Measurements from ENCODE around the gene NR1H4.

Gene NR1H4

DNA sequence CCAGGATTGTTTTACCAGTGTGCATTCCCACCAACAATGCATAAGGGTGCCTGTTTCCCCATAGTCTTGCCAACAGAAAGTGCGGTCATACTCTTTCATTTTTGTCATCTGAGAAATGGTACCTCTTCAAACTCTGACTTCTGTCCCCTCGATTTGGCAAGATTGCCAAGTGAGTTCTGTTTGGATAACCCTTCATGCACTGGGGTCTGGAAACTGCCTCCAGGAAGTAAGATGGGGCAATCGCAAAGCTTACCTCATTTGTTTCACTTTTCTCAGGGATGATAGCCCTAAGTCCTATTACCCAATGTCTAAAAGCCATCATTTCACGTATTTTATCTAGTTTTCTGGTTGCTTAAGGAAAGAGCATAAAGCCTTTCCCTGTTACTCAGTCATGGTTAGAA lies 28.6 kb upstream of the NR1H4 start:
- no peak overlapping the region for H3K27ac ChIP-seq (ENCODE audit: low read depth, low read length)
- H3K4me3 ChIP-seq (ENCODE audit: low read depth, low read length), result no peak overlapping the region
- H3K27me3 ChIP-seq (ENCODE audit: control insufficient read depth, insufficient read depth, low read length), result no peaks in the 10 kb centered on the region
- H3K9ac ChIP-seq (ENCODE audit: low read depth, low read length), result no peak overlapping the region
- no peaks in the 10 kb centered on the region for H3K36me3 ChIP-seq (ENCODE audit: control insufficient read depth, insufficient read depth, low read length)
- H3K4me1 ChIP-seq (ENCODE audit: control insufficient read depth, insufficient read depth, low read length), result peaks cover 6% of the 10 kb centered on the region
- no peaks in the 10 kb centered on the region for H3K9me3 ChIP-seq (ENCODE audit: control insufficient read depth, insufficient read depth, low read length)

DNA sequence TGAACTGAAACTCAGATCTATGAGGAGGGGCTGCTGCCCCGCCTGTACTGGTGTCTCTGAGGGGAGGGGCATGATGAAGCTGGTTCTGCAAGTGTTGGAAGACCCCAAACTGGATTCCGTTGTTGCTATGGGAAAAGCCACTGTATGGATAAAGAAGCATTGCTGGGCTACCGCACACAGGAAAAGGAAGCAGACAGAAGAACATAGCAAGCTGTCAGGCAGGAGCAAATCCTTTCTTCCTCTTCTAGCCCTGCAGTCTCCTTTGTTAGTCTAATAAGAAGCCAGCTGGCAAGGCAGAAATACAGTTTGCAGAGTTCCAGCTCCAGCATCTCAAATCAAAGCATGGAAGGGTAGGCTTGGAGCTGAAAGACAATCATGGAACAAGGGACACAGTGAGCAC lies 26.3 kb upstream of the NR1H4 start:
- Histone ChIP-seq H3K36me3 (ENCODE audit: control insufficient read depth, insufficient read depth, low read length) (no peaks in the 10 kb centered on the region), H3K4me1 (ENCODE audit: control insufficient read depth, insufficient read depth, low read length) (peaks cover 6% of the 10 kb centered on the region), H3K9me3 (ENCODE audit: control insufficient read depth, insufficient read depth, low read length) (no peaks in the 10 kb centered on the region), H3K4me3 (ENCODE audit: low read depth, low read length) (no peak overlapping the region), H3K9ac (ENCODE audit: low read depth, low read length) (no peak overlapping the region), H3K27me3 (ENCODE audit: control insufficient read depth, insufficient read depth, low read length) (no peaks in the 10 kb centered on the region), H3K27ac (ENCODE audit: low read depth, low read length) (no peak overlapping the region)

DNA sequence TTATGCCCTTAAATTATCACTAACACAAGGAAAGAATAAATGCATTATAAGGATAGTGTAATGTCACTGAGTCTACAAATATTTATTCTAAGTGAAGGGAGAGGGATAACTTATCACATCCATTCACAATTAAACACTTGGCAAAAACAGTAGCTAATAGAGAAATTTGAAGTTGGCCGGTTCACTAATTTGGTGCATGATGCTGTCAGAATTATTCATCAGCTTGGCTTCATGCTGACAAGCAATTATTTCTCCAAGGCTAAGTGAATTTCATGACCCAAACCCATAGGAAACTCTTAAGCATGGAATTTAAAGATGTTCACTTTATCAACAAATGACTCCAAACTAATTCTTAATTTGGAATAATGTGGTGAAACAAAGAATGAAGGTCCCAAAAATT lies 25.0 kb upstream of the NR1H4 start:
- Histone ChIP-seq H3K36me3 (ENCODE audit: control insufficient read depth, insufficient read depth, low read length) (no peaks in the 10 kb centered on the region), H3K27me3 (ENCODE audit: control insufficient read depth, insufficient read depth, low read length) (no peaks in the 10 kb centered on the region), H3K9ac (ENCODE audit: low read depth, low read length) (no peak overlapping the region), H3K4me1 (ENCODE audit: control insufficient read depth, insufficient read depth, low read length) (peaks cover 6% of the 10 kb centered on the region), H3K9me3 (ENCODE audit: control insufficient read depth, insufficient read depth, low read length) (no peaks in the 10 kb centered on the region), H3K27ac (ENCODE audit: low read depth, low read length) (no peak overlapping the region), H3K4me3 (ENCODE audit: low read depth, low read length) (no peak overlapping the region)

DNA sequence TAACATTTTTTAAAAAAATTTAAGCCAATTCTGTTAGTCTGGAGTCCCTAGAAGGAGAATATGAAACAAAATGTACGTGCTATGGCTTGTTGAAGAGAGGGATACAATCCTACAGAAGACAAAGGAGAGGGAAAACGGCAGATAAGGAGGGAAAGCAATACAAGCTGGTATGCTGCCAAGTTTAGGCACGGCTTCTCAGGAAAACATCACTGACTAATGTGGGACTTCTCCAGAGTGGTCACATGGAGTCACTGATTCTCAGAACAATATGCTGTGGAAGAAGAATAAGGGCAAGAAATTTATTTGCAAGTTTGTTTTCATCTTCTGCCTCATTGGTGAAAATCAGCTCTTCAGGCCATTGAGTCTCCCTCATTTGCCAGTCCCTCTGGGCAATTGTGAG lies 22.9 kb upstream of the NR1H4 start:
- Histone ChIP-seq H3K9me3 (ENCODE audit: control insufficient read depth, insufficient read depth, low read length) (no peaks in the 10 kb centered on the region), H3K4me3 (ENCODE audit: low read depth, low read length) (no peak overlapping the region), H3K36me3 (ENCODE audit: control insufficient read depth, insufficient read depth, low read length) (no peaks in the 10 kb centered on the region), H3K9ac (ENCODE audit: low read depth, low read length) (no peak overlapping the region), H3K27me3 (ENCODE audit: control insufficient read depth, insufficient read depth, low read length) (no peaks in the 10 kb centered on the region), H3K4me1 (ENCODE audit: control insufficient read depth, insufficient read depth, low read length) (peaks cover 6% of the 10 kb centered on the region), H3K27ac (ENCODE audit: low read depth, low read length) (no peak overlapping the region)

DNA sequence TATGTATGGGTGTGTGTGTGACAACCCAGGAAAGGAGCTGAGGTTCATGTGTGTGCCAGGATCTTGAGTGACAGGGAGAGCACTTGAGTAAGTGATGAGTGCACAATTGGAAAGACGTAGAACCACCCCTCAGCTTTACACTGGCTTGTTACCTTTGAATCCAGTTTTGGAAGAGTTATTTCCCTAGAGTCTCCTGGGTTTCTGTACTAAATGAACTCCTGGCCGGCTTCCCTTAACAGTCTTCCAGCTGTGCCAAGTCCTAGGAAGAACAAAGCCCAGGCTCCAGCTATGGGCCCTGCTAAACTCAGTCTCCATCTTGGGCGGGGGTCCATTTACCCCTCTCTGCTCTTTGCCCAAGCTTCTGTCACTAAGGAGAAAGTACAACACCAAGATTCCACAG lies 19.7 kb upstream of the NR1H4 start:
- H3K4me1 ChIP-seq (ENCODE audit: control insufficient read depth, insufficient read depth, low read length), result no peaks in the 10 kb centered on the region
- H3K27me3 ChIP-seq (ENCODE audit: control insufficient read depth, insufficient read depth, low read length), result no peaks in the 10 kb centered on the region
- no peaks in the 10 kb centered on the region for H3K36me3 ChIP-seq (ENCODE audit: control insufficient read depth, insufficient read depth, low read length)
- H3K9ac ChIP-seq (ENCODE audit: low read depth, low read length), result no peak overlapping the region
- no peaks in the 10 kb centered on the region for H3K9me3 ChIP-seq (ENCODE audit: control insufficient read depth, insufficient read depth, low read length)
- no peak overlapping the region for H3K27ac ChIP-seq (ENCODE audit: low read depth, low read length)
- no peak overlapping the region for H3K4me3 ChIP-seq (ENCODE audit: low read depth, low read length)

DNA sequence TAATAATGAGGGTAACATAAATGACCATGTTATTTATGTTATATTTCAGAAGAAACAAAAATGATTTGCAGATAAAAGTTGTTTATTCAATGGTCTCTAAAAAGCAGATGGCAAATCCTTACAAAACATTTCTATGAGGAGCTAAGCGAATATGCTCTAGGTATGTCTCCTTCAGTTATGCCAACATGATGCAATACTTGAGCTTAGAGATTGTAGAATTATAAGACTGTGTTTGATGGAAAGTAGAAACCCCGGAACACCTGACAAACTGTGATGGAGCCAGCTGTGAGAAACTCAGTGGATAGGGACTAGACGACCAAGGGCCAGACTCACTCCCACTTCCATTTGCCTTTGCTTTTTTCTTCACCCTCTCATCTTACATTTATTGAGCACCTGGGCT lies 17.8 kb upstream of the NR1H4 start:
- Histone ChIP-seq H3K9ac (ENCODE audit: low read depth, low read length) (no peak overlapping the region), H3K27me3 (ENCODE audit: control insufficient read depth, insufficient read depth, low read length) (no peaks in the 10 kb centered on the region), H3K27ac (ENCODE audit: low read depth, low read length) (no peak overlapping the region), H3K9me3 (ENCODE audit: control insufficient read depth, insufficient read depth, low read length) (no peaks in the 10 kb centered on the region), H3K36me3 (ENCODE audit: control insufficient read depth, insufficient read depth, low read length) (no peaks in the 10 kb centered on the region), H3K4me3 (ENCODE audit: low read depth, low read length) (no peak overlapping the region), H3K4me1 (ENCODE audit: control insufficient read depth, insufficient read depth, low read length) (0 out of 2 replicates have a peak, but pooled peaks cover 9% of the 10 kb centered on the region)

DNA sequence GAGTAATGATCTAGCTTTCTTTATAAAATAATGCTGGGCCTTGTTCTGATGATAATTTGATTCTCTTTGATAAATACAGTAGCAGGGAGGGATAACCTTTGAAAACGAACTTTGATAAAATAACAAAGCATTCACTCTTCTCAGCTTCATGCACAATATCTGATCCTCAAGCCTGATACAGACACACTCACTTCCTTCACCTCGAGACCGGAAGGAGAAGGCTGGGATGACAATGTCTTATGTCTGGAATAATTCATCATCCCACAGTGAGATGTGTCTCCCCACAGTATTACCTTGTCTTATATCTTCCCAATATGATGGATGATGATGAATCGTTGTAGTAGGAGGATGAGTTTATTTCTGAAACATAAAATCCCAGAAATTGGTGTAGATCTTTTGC lies 15.5 kb upstream of the NR1H4 start:
- Histone ChIP-seq H3K27ac (ENCODE audit: low read depth, low read length) (no peak overlapping the region), H3K4me3 (ENCODE audit: low read depth, low read length) (no peak overlapping the region), H3K9me3 (ENCODE audit: control insufficient read depth, insufficient read depth, low read length) (no peaks in the 10 kb centered on the region), H3K9ac (ENCODE audit: low read depth, low read length) (no peak overlapping the region), H3K27me3 (ENCODE audit: control insufficient read depth, insufficient read depth, low read length) (no peaks in the 10 kb centered on the region), H3K4me1 (ENCODE audit: control insufficient read depth, insufficient read depth, low read length) (0 out of 2 replicates have a peak, but pooled peaks cover 9% of the 10 kb centered on the region), H3K36me3 (ENCODE audit: control insufficient read depth, insufficient read depth, low read length) (no peaks in the 10 kb centered on the region)

DNA sequence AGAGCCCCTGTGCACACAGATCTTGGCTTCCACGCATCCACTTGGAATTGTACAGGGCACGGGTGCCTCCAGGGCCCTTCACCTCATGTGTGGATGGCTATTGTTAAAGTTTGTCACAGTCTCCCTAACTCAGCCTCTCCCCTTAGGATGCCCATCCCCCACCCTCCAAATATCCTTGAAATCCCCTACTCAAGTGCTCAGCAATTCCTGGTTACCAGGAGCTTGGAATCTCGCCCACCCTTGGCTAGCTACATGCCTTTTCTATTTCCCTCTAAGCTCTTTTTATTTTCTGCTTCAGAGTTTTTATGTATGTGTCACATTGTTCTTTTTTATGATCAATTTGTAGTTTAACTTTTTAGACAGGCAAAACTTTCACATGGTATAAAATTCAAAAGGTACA lies 13.0 kb upstream of the NR1H4 start:
- H3K9ac ChIP-seq (ENCODE audit: low read depth, low read length), result no peak overlapping the region
- 0 out of 2 replicates have a peak, but pooled peaks cover 13% of the 10 kb centered on the region for H3K4me1 ChIP-seq (ENCODE audit: control insufficient read depth, insufficient read depth, low read length)
- no peak overlapping the region for H3K27ac ChIP-seq (ENCODE audit: low read depth, low read length)
- H3K9me3 ChIP-seq (ENCODE audit: control insufficient read depth, insufficient read depth, low read length), result no peaks in the 10 kb centered on the region
- no peak overlapping the region for H3K4me3 ChIP-seq (ENCODE audit: low read depth, low read length)
- no peaks in the 10 kb centered on the region for H3K27me3 ChIP-seq (ENCODE audit: control insufficient read depth, insufficient read depth, low read length)
- no peaks in the 10 kb centered on the region for H3K36me3 ChIP-seq (ENCODE audit: control insufficient read depth, insufficient read depth, low read length)

DNA sequence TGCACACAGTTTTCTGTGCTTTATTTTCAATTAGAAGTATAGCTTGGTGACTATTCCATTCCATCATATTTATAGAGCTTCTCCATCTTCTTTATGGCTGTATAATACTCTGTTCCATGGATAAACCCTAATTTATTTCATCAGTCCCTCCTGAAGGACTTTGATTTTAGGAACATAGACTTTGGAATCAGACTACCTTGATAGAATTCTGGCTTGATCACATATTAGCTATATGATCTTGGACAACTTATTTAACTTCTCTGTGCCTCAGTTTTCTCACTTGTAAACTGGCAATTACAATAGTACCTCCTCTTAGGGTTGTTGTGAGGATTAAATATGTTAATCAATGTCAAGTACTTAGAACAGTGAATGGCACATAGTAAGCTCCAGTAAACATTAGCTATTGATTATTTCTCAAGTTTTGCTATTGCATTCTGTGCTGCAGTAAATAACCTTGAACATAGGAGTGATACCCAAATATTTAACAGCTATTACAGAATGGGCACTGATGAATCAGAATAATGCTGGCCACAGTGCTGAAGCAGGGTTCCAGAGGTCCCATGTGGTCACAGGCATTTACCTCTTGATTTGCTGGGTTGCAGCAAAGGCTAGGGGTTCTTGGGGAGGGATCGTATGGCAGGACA lies 12.2 kb upstream of the NR1H4 start:
- Histone ChIP-seq H3K4me3 (ENCODE audit: low read depth, low read length) (no peak overlapping the region), H3K27me3 (ENCODE audit: control insufficient read depth, insufficient read depth, low read length) (no peaks in the 10 kb centered on the region), H3K9ac (ENCODE audit: low read depth, low read length) (no peak overlapping the region), H3K36me3 (ENCODE audit: control insufficient read depth, insufficient read depth, low read length) (no peaks in the 10 kb centered on the region), H3K9me3 (ENCODE audit: control insufficient read depth, insufficient read depth, low read length) (no peaks in the 10 kb centered on the region), H3K27ac (ENCODE audit: low read depth, low read length) (no peak overlapping the region), H3K4me1 (ENCODE audit: control insufficient read depth, insufficient read depth, low read length) (0 out of 2 replicates have a peak, but pooled peaks cover 13% of the 10 kb centered on the region)

DNA sequence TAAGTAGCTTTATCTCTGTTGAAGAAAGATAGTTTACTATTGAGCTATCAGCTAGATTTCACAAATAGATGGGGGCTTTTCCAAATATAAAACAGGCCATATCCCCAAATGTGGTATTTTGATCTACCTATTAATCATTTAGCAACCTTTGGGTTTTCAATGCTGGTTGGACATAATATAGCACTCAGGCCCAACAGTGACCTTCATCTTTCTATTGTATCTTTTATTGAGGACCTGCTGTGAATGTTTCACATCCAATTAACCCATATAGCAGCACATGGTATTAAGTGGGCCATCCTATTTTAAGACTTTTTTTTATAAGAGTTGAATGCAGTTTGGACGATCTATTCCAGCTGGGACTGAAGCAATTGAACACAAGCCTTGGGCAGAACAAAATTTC lies 10.0 kb upstream of the NR1H4 start:
- Histone ChIP-seq H3K4me1 (ENCODE audit: control insufficient read depth, insufficient read depth, low read length) (peaks cover 22% of the 10 kb centered on the region), H3K9me3 (ENCODE audit: control insufficient read depth, insufficient read depth, low read length) (no peaks in the 10 kb centered on the region), H3K4me3 (ENCODE audit: low read depth, low read length) (no peak overlapping the region), H3K9ac (ENCODE audit: low read depth, low read length) (no peak overlapping the region), H3K27me3 (ENCODE audit: control insufficient read depth, insufficient read depth, low read length) (no peaks in the 10 kb centered on the region), H3K36me3 (ENCODE audit: control insufficient read depth, insufficient read depth, low read length) (no peaks in the 10 kb centered on the region), H3K27ac (ENCODE audit: low read depth, low read length) (no peak overlapping the region)

DNA sequence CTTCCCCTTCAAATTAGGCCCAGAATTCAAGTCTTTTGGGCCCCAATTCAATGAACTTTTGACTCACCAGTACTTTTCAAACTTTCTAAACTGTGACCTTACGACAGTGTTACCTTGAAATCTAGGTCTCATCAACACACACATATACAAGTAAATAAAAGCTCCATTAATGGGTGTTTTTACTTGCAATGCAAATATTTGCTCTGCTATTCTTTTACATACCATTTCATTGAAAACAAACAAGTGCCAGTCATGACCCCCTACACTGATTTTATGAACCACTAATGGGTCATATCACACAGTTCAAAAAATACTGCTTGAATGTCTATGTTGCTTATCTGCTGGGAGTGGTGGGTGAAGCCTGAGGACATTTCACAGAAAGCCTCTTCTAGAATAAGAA lies 9.1 kb upstream of the NR1H4 start:
- H3K27ac ChIP-seq (ENCODE audit: low read depth, low read length), result no peak overlapping the region
- H3K36me3 ChIP-seq (ENCODE audit: control insufficient read depth, insufficient read depth, low read length), result no peaks in the 10 kb centered on the region
- no peak overlapping the region for H3K4me3 ChIP-seq (ENCODE audit: low read depth, low read length)
- H3K9me3 ChIP-seq (ENCODE audit: control insufficient read depth, insufficient read depth, low read length), result no peaks in the 10 kb centered on the region
- no peaks in the 10 kb centered on the region for H3K27me3 ChIP-seq (ENCODE audit: control insufficient read depth, insufficient read depth, low read length)
- no peak overlapping the region for H3K9ac ChIP-seq (ENCODE audit: low read depth, low read length)
- peaks cover 24% of the 10 kb centered on the region for H3K4me1 ChIP-seq (ENCODE audit: control insufficient read depth, insufficient read depth, low read length)

DNA sequence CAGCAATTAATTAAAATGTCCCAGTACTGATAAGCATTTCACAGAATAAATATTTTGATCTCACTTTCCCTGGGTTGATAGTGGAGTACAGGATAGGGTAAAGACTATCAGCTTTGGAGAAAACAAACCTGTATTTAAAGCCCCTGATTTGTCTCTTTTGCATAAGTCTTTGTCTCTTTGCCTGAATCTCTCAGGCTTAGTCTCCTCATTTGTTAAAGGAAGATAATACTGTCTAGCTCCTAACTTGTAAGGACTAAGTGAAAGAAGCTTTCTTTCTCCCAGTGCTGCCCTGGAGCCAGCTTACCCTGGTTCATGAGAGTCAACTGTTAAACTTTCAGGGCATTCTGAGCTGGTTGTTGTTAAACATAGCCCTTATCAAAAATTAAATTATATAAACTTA lies 5.5 kb upstream of the NR1H4 start:
- Histone ChIP-seq H3K27me3 (ENCODE audit: control insufficient read depth, insufficient read depth, low read length) (no peaks in the 10 kb centered on the region), H3K9ac (ENCODE audit: low read depth, low read length) (no peak overlapping the region), H3K4me3 (ENCODE audit: low read depth, low read length) (no peak overlapping the region), H3K27ac (ENCODE audit: low read depth, low read length) (no peak overlapping the region), H3K4me1 (ENCODE audit: control insufficient read depth, insufficient read depth, low read length) (peaks cover 15% of the 10 kb centered on the region), H3K9me3 (ENCODE audit: control insufficient read depth, insufficient read depth, low read length) (no peaks in the 10 kb centered on the region), H3K36me3 (ENCODE audit: control insufficient read depth, insufficient read depth, low read length) (no peaks in the 10 kb centered on the region)

All from HUES48 (cell line).